GM18526 (cell line): ENCODE measurements around the gene MTOR.

Source experiments
- POLR2A ChIP-seq: IDR thresholded peaks from 3 replicates; pipeline ENCODE4 v1.6.1; 2011; ENCODE audit not compliant: insufficient read length; ENCODE audit errors: extremely low read depth

MTOR gene

GRCh38 chr1:11262171-11263049 is at the start of gene MTOR:
Gene MTOR, minus strand, starts transcription at chr1:11262551. Its CDS starts 3,142 bp downstream, at chr1:11259409.
- TF ChIP-seq POLR2A = peak; percentile 72

GRCh38 chr1:11309385-11309784 is 47.0 kb upstream of the MTOR start:
- TF ChIP-seq POLR2A = no peak

GRCh38 chr1:11308699-11309224 is 46.4 kb upstream of the MTOR start:
- TF ChIP-seq POLR2A = no peak

GRCh38 chr1:11307852-11308251 is 45.5 kb upstream of the MTOR start:
- no peak for TF ChIP-seq POLR2A

GRCh38 chr1:11302366-11302765 is 40.0 kb upstream of the MTOR start:
- no peak for TF ChIP-seq POLR2A

- no peak for TF ChIP-seq POLR2A
These were observed 39.2 kb upstream of the MTOR start for GRCh38 chr1:11301601-11302000.

GRCh38 chr1:11299225-11299574 is 36.8 kb upstream of the MTOR start:
- no peak for TF ChIP-seq POLR2A

GRCh38 chr1:11298390-11299224 is 36.3 kb upstream of the MTOR start:
- TF ChIP-seq POLR2A = no peak

GRCh38 chr1:11295905-11296304 is 33.6 kb upstream of the MTOR start:
- no peak for TF ChIP-seq POLR2A

- TF ChIP-seq POLR2A = no peak
These were observed 32.6 kb upstream of the MTOR start for GRCh38 chr1:11294951-11295350.

- no peak for TF ChIP-seq POLR2A
These were observed 31.5 kb upstream of the MTOR start for GRCh38 chr1:11293856-11294255.

GRCh38 chr1:11291049-11291448 is 28.7 kb upstream of the MTOR start:
- TF ChIP-seq POLR2A = no peak

- no peak for TF ChIP-seq POLR2A
These were observed 26.7 kb upstream of the MTOR start for GRCh38 chr1:11289064-11289463.

- no peak for TF ChIP-seq POLR2A
These were observed 24.5 kb upstream of the MTOR start for GRCh38 chr1:11286735-11287410.
